HCT116 (cell line): ENCODE data around the gene MED19. TPM values are rescaled to one million over a fixed set of nuclear protein-coding genes. Genes with fewer than 3 reads are reported as not detected.

Source experiments
- ATAC-seq: fragments of 200-7000 bp; cut with Tn5 transposase; 2 replicates; pipeline ENCODE4 v1.9.1; 2020; ENCODE audit warnings: mild to moderate bottlenecking, moderate library complexity
- BruUV-seq: library from RNA; stranded (reverse); fragments of 400-500 nt; replicated peaks from 2 replicates; lab custom pipeline; 2021; lab: Mats Ljungman, UMichigan
- CTCF ChIA-PET: fragments of 300-600 bp; sonication (Branson Sonifier 250); formaldehyde crosslinking; loops from one replicate; lab custom pipeline; 2021; ENCODE audit warnings: antibody characterized with exemption; lab: Charles Lee
- POLR2A ChIA-PET: fragments of 300-600, 350-600 bp; sonication (Branson Sonifier 250); formaldehyde crosslinking; loops from one replicate; lab custom pipeline; 2021; ENCODE audit warnings: antibody characterized with exemption; lab: Charles Lee
- RAD21 ChIA-PET, 2 experiments: fragments of 300-600 bp; sonication (Branson Sonifier 250); formaldehyde crosslinking; loops; one replicate each; lab custom pipeline; 2023; ENCODE audit warnings: low total read pairs in 2 of 2; ENCODE audit not compliant: uncharacterized antibody in 2 of 2, unreplicated experiment in 2 of 2, low non-redundant PET in 1 of 2; lab: Charles Lee
- DNase-seq: peaks from one replicate; pipeline ENCODE4 v3.0.0-alpha.2; 2010; ENCODE audit warnings: low read depth, low spot score
- H2AFZ ChIP-seq: fragments of 200-600 bp; shearing (Covaris generic), sonication (generic); 2 replicates; pipeline ENCODE4 v1.6.1; 2017; ENCODE audit warnings: low read depth, mixed run types, mixed read lengths, antibody characterized with exemption, low read length; ENCODE audit not compliant: poor library complexity, severe bottlenecking
- H3K27ac ChIP-seq: 2 replicates; pipeline ENCODE4 v1.5.1; 2012; ENCODE audit warnings: low read depth, low read length
- H3K27me3 ChIP-seq: fragments of 200-600 bp; sonication (generic); 2 replicates; pipeline ENCODE4 v1.6.1; 2016; ENCODE audit warnings: mixed run types, low read length, mixed read lengths; ENCODE audit not compliant: insufficient read depth
- H3K36me3 ChIP-seq, 2 experiments: fragments of 200-500 bp in 1 of 2; fragments of 200-600 bp in 1 of 2; sonication (Bioruptor generic) in 1 of 2; sonication (generic) in 1 of 2; 2 replicates each; pipeline versions ENCODE4 v1.5.1 to v1.6.1; 2014 to 2016; ENCODE audit warnings: low read length in 2 of 2, inconsistent platforms in 1 of 2, mixed read lengths in 1 of 2, mixed run types in 1 of 2; ENCODE audit not compliant: insufficient read depth in 2 of 2, control insufficient read depth in 1 of 2
- H3K4me1 ChIP-seq, 2 experiments: fragments of 200-600 bp in 1 of 2; sonication (generic) in 1 of 2; 2 replicates each; pipeline versions ENCODE4 v1.5.1 to v1.6.1; 2012 to 2017; ENCODE audit warnings: low read length in 2 of 2, inconsistent platforms in 1 of 2, mild to moderate bottlenecking in 1 of 2, mixed read lengths in 1 of 2, mixed run types in 1 of 2, moderate library complexity in 1 of 2; ENCODE audit not compliant: insufficient read depth in 2 of 2, control insufficient read depth in 1 of 2
- H3K4me2 ChIP-seq: fragments of 200-600 bp; sonication (generic); 2 replicates; pipeline ENCODE4 v1.6.1; 2017; ENCODE audit warnings: mixed run types, low read length, mixed read lengths
- H3K4me3 ChIP-seq, 2 experiments: fragments of 200-600 bp in 1 of 2; sonication (generic) in 1 of 2; replicated peaks in 1 of 2; 2 replicates each; pipeline ENCODE4 v1.5.1; 2011 to 2016; ENCODE audit warnings: low read length in 2 of 2, control low read depth in 1 of 2, low read depth in 1 of 2, mild to moderate bottlenecking in 1 of 2, mixed read lengths in 1 of 2, mixed run types in 1 of 2
- H3K79me2 ChIP-seq: fragments of 200-600 bp; sonication (generic); 2 replicates; pipeline ENCODE4 v1.6.1; 2017; ENCODE audit warnings: mild to moderate bottlenecking, mixed run types, low read length, moderate library complexity, mixed read lengths; ENCODE audit not compliant: insufficient read depth
- H3K9ac ChIP-seq: fragments of 200-600 bp; sonication (generic); 2 replicates; pipeline ENCODE4 v1.6.1; 2016; ENCODE audit warnings: low read length, mixed read lengths
- H3K9me2 ChIP-seq: fragments of 200-600 bp; sonication (generic), shearing (Covaris generic); 2 replicates; pipeline ENCODE4 v1.6.1; 2017; ENCODE audit warnings: mixed run types, mild to moderate bottlenecking, moderate library complexity; ENCODE audit not compliant: insufficient read depth
- H3K9me3 ChIP-seq, 2 experiments: fragments of 200-500 bp in 1 of 2; fragments of 200-600 bp in 1 of 2; sonication (Bioruptor generic) in 1 of 2; sonication (generic) in 1 of 2; 2 replicates each; pipeline ENCODE4 v1.6.1; 2014 to 2017; ENCODE audit warnings: low read length in 2 of 2, mixed read lengths in 2 of 2, inconsistent platforms in 1 of 2, low read depth in 1 of 2, mild to moderate bottlenecking in 1 of 2, mixed run types in 1 of 2, moderate library complexity in 1 of 2; ENCODE audit not compliant: control insufficient read depth in 1 of 2, insufficient read depth in 1 of 2
- H4K20me1 ChIP-seq: fragments of 200-600 bp; sonication (generic), shearing (Covaris generic); 2 replicates; pipeline ENCODE4 v1.6.1; 2017; ENCODE audit warnings: mixed run types, mild to moderate bottlenecking, moderate library complexity; ENCODE audit not compliant: insufficient read depth
- CBX3 ChIP-seq: IDR thresholded peaks from 2 replicates; pipeline ENCODE4 v1.6.1; 2012; ENCODE audit warnings: low read depth
- JUND ChIP-seq: IDR thresholded peaks from 2 replicates; pipeline ENCODE4 v1.6.1; 2012
- POLR2A ChIP-seq: IDR thresholded peaks from 2 replicates; pipeline ENCODE4 v1.7.0; 2011; ENCODE audit warnings: borderline replicate concordance; ENCODE audit not compliant: insufficient read depth, insufficient read length; ENCODE audit errors: extremely low read depth
- RAD21 ChIP-seq: IDR thresholded peaks from 2 replicates; pipeline ENCODE4 v1.6.1; 2012; ENCODE audit warnings: low read depth, mild to moderate bottlenecking
- SIN3A ChIP-seq: IDR thresholded peaks from 2 replicates; pipeline ENCODE4 v1.6.1; 2012; ENCODE audit warnings: low read depth
- SRF ChIP-seq: IDR thresholded peaks from 2 replicates; pipeline ENCODE4 v1.6.1; 2012; ENCODE audit warnings: low read depth
- ZFX ChIP-seq: fragments of 450-650 bp; IDR thresholded peaks from 2 replicates; pipeline ENCODE4 v1.6.1; 2017
- intact Hi-C: fragments of 100-400 bp; cut with micrococcal nuclease; formaldehyde crosslinking; loops from 2 replicates; pipeline ENCODE4 v1.10.0; 2022
- total RNA-seq: library from RNA; stranded (reverse); gene quantifications from one replicate; pipeline ENCODE4 v1.2.1, GENCODE V29; 2021; ENCODE audit not compliant: unreplicated experiment
- TF ChIP-seq, protein P1 (sequence below): IDR thresholded peaks from 2 replicates; pipeline ENCODE4 v1.6.1; 2012
- TF ChIP-seq, protein P2 (sequence below): IDR thresholded peaks from 2 replicates; pipeline ENCODE4 v1.6.1; 2012; ENCODE audit warnings: low read depth
- TF ChIP-seq, protein P3 (sequence below), 3 experiments: fragments of 200-600 bp in 1 of 3; sonication (generic) in 1 of 3; IDR thresholded peaks in 2 of 3; conservative IDR thresholded peaks in 1 of 3; 2 replicates each; pipeline ENCODE4 v1.5.1; 2012 to 2017; ENCODE audit warnings: low read depth in 2 of 3, low read length in 2 of 3, antibody characterized with exemption in 1 of 3, borderline replicate concordance in 1 of 3, control low read depth in 1 of 3, mild to moderate bottlenecking in 1 of 3, mixed read lengths in 1 of 3, mixed run types in 1 of 3, moderate library complexity in 1 of 3; ENCODE audit not compliant: insufficient read depth in 1 of 3

Gene MED19
- total RNA-seq, 1 experiment from 2014 or later, result 18.0 TPM

DNA sequence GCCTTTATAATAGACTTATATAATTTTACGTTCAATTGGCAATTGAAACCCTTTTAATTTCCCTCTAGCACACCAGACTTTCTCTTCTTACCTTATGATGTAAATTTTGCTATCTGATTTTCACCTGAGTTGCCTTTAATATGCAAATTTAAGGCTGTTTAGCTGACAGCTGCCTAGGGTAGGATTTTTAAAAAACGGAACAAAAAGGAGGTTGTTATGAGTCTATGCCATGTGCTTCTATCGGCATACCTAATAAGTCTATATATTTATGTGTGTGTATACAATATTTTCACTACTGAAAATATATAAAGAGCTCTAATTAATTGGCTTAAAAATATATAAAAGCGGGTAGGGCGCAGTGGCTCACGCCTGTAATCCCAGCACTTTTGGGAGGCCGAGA, 17.5 kb upstream of the MED19 start:
- RAD21 ChIA-PET, result no interaction called here
- no peaks in the 10 kb centered on the region for H3K9me3 ChIP-seq
- intact Hi-C loops, result no loop called here
- H2AFZ ChIP-seq, result no peak overlapping the region
- peaks cover 5% of the 10 kb centered on the region; the same call in 1 of the 2 replicates for H4K20me1 ChIP-seq
- H3K4me3 ChIP-seq, result no peak overlapping the region
- CTCF ChIA-PET, result no interaction called here
- H3K9ac ChIP-seq, result no peak overlapping the region
- H3K27me3 ChIP-seq, result no peaks in the 10 kb centered on the region
- no peak overlapping the region for H3K4me2 ChIP-seq
- peaks cover 0 to 10% of the 10 kb centered on the region in 2 experiments; a peak in 1 of 4 replicates for H3K36me3 ChIP-seq
- H3K9me2 ChIP-seq, result no peaks in the 10 kb centered on the region
- peaks cover 100% of the 10 kb centered on the region for H3K79me2 ChIP-seq
- H3K4me1 ChIP-seq, result peaks cover 23 to 36% of the 10 kb centered on the region in 2 experiments
- no peak for ATAC-seq
- DNase-seq, result no peak
- no peak overlapping the region for H3K27ac ChIP-seq
- BruUV-seq, result no TSS peak
- TF ChIP-seq ZFX (no peak), RAD21 (no peak), JUND (no peak), SIN3A (no peak), POLR2A (no peak), SRF (no peak), CBX3 (no peak)
- TF ChIP-seq, protein P1, sequence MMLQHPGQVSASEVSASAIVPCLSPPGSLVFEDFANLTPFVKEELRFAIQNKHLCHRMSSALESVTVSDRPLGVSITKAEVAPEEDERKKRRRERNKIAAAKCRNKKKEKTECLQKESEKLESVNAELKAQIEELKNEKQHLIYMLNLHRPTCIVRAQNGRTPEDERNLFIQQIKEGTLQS, result no peak
- TF ChIP-seq, protein P2, sequence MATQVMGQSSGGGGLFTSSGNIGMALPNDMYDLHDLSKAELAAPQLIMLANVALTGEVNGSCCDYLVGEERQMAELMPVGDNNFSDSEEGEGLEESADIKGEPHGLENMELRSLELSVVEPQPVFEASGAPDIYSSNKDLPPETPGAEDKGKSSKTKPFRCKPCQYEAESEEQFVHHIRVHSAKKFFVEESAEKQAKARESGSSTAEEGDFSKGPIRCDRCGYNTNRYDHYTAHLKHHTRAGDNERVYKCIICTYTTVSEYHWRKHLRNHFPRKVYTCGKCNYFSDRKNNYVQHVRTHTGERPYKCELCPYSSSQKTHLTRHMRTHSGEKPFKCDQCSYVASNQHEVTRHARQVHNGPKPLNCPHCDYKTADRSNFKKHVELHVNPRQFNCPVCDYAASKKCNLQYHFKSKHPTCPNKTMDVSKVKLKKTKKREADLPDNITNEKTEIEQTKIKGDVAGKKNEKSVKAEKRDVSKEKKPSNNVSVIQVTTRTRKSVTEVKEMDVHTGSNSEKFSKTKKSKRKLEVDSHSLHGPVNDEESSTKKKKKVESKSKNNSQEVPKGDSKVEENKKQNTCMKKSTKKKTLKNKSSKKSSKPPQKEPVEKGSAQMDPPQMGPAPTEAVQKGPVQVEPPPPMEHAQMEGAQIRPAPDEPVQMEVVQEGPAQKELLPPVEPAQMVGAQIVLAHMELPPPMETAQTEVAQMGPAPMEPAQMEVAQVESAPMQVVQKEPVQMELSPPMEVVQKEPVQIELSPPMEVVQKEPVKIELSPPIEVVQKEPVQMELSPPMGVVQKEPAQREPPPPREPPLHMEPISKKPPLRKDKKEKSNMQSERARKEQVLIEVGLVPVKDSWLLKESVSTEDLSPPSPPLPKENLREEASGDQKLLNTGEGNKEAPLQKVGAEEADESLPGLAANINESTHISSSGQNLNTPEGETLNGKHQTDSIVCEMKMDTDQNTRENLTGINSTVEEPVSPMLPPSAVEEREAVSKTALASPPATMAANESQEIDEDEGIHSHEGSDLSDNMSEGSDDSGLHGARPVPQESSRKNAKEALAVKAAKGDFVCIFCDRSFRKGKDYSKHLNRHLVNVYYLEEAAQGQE, result no peak
- TF ChIP-seq, protein P3, sequence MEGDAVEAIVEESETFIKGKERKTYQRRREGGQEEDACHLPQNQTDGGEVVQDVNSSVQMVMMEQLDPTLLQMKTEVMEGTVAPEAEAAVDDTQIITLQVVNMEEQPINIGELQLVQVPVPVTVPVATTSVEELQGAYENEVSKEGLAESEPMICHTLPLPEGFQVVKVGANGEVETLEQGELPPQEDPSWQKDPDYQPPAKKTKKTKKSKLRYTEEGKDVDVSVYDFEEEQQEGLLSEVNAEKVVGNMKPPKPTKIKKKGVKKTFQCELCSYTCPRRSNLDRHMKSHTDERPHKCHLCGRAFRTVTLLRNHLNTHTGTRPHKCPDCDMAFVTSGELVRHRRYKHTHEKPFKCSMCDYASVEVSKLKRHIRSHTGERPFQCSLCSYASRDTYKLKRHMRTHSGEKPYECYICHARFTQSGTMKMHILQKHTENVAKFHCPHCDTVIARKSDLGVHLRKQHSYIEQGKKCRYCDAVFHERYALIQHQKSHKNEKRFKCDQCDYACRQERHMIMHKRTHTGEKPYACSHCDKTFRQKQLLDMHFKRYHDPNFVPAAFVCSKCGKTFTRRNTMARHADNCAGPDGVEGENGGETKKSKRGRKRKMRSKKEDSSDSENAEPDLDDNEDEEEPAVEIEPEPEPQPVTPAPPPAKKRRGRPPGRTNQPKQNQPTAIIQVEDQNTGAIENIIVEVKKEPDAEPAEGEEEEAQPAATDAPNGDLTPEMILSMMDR (IDR thresholded peaks at IDR 0.05 in 2 of 3, conservative IDR thresholded peaks at IDR 0.05 in 1 of 3; ENCODE audit: borderline replicate concordance in 1 of 3, insufficient read depth in 1 of 3, low read depth in 2 of 3, low read length in 2 of 3), result no peak
- POLR2A ChIA-PET, result interaction anchor here (1.3 kb wide), 1 partner anchor 17 kb away, joined by 3 read pairs; the partner anchor contains the start of genes MED19 and TMX2
